Esophagus muscularis mucosa (tissue), 4 donors: ENCODE data around the gene ANK3. TPM values are rescaled to one million over a fixed set of nuclear protein-coding genes. Genes with fewer than 3 reads are reported as not detected.

Experiments
- DNase-seq: peaks from one replicate; pipeline ENCODE4 v3.0.0-alpha.2; 2017; ENCODE audit errors: extremely low spot score
- H3K27ac ChIP-seq, 4 donors: fragments of 200-600 bp; sonication (generic); replicated peaks in 1 of 4; 1 replicate in 3 of 4; 2 replicates in 1 of 4; pipeline ENCODE4 v1.5.1; 2016 to 2019; ENCODE audit warnings: mild to moderate bottlenecking in 1 of 4
- H3K27me3 ChIP-seq, 4 donors: fragments of 200-600 bp; sonication (generic); one replicate each; pipeline versions ENCODE4 v1.5.1 to v1.6.0; 2016 to 2019
- H3K36me3 ChIP-seq, 4 donors: fragments of 200-600 bp; sonication (generic); one replicate each; pipeline ENCODE4 v1.5.1; 2016 to 2019
- H3K4me1 ChIP-seq, 4 donors: fragments of 200-600 bp; sonication (generic); one replicate each; pipeline ENCODE4 v1.5.1; 2016 to 2019
- H3K4me3 ChIP-seq, 4 donors: fragments of 200-600 bp; sonication (generic); 1 replicate in 2 of 4; 2 replicates in 2 of 4; pipeline ENCODE4 v1.5.1; 2016 to 2019; ENCODE audit warnings: mild to moderate bottlenecking in 4 of 4, moderate library complexity in 1 of 4
- H3K9me3 ChIP-seq, 4 donors: fragments of 200-600 bp; sonication (generic); 1 replicate in 3 of 4; 2 replicates in 1 of 4; pipeline ENCODE4 v1.5.1; 2016 to 2019
- EP300 ChIP-seq: sonication (generic); formaldehyde crosslinking; IDR thresholded peaks from one replicate; pipeline ENCODE4 v1.6.1; 2017; ENCODE audit warnings: antibody characterized with exemption
- POLR2A ChIP-seq: fragments of 450-650 bp; IDR thresholded peaks from one replicate; pipeline ENCODE4 v1.6.1; 2017; ENCODE audit warnings: antibody characterized with exemption, moderate library complexity, mild to moderate bottlenecking, low read depth
- POLR2AphosphoS5 ChIP-seq, 2 donors: sonication (generic); formaldehyde crosslinking; IDR thresholded peaks; one replicate each; pipeline ENCODE4 v1.6.1; 2017; ENCODE audit warnings: antibody characterized with exemption in 2 of 2
- WGBS: methylation state at CpG from one replicate; pipeline ENCODE4 v1.1.5; 2018; 5-methylcytosine and 5-hydroxymethylcytosine counted together
- intact Hi-C: fragments of 100-400 bp; cut with DNase I; formaldehyde crosslinking; loops from one replicate; pipeline ENCODE4 v1.15.1; 2023
- total RNA-seq, 4 donors: library from RNA; depleted of rRNA; stranded (reverse); fragments of >200 nt; gene quantifications; one replicate each; pipeline versions ENCODE4 v1.1.0 to v1.2.1, GENCODE V29; 2016
- TF ChIP-seq, protein P1 (sequence below), 3 experiments: fragments of 200-600 bp in 2 of 3; fragments of 450-650 bp in 1 of 3; sonication (generic) in 2 of 3; IDR thresholded peaks; one replicate each; pipeline ENCODE4 v1.5.1; 2017 to 2019; ENCODE audit warnings: antibody characterized with exemption in 3 of 3, mild to moderate bottlenecking in 2 of 3, moderate library complexity in 1 of 3

Gene ANK3
- total RNA-seq, 4 donors from 2014 or later, result 25.5 to 44.9 (median 26.6) TPM

- H3K27me3 ChIP-seq, result no peaks in the 10 kb centered on the region
Observed at GRCh38 chr10:60069311-60069710, 320.4 kb downstream of the ANK3 start.

DNA sequence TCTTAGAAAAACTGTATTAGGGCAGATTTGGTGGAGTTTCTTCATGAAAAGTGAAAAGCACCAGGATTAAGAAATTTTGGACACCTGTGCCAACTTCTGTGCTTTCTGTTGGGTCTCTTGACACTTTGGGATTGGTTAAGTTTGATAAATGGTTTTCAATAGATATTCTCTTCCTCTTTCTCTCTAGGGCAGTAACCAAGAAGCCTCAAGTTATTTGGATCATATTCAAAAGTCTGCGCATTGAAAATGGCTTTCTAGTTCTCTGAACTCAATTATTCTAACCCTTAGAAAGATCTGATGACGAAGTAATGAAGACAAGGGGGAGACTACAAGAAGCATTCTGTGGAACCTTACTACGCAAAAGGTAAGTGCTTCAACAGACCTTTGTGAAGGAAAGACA is 339.3 kb downstream of the ANK3 start:
- intact Hi-C loops, result no loop called here
- no peak overlapping the region for H3K27ac ChIP-seq
- no peak for TF ChIP-seq EP300

More at GRCh38 chr10:60069311-60069710, 320.4 kb downstream of the ANK3 start:
- H3K27ac ChIP-seq, result no peak overlapping the region
- DNase-seq, result no peak
- TF ChIP-seq EP300 (no peak), POLR2AphosphoS5 (IDR thresholded peaks at IDR 0.05) (no peak), POLR2A (no peak)
- TF ChIP-seq, protein P1, sequence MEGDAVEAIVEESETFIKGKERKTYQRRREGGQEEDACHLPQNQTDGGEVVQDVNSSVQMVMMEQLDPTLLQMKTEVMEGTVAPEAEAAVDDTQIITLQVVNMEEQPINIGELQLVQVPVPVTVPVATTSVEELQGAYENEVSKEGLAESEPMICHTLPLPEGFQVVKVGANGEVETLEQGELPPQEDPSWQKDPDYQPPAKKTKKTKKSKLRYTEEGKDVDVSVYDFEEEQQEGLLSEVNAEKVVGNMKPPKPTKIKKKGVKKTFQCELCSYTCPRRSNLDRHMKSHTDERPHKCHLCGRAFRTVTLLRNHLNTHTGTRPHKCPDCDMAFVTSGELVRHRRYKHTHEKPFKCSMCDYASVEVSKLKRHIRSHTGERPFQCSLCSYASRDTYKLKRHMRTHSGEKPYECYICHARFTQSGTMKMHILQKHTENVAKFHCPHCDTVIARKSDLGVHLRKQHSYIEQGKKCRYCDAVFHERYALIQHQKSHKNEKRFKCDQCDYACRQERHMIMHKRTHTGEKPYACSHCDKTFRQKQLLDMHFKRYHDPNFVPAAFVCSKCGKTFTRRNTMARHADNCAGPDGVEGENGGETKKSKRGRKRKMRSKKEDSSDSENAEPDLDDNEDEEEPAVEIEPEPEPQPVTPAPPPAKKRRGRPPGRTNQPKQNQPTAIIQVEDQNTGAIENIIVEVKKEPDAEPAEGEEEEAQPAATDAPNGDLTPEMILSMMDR (IDR thresholded peaks at IDR 0.05), result no peak
- H3K4me3 ChIP-seq, result no peak overlapping the region
- H3K4me1 ChIP-seq, result no peaks in the 10 kb centered on the region
- H3K36me3 ChIP-seq, result peaks cover 0 to 46% (median 0%) of the 10 kb centered on the region in 4 donors
- WGBS, result 92% methylated on average over 2 of the region's 2 CpGs
- intact Hi-C loops, result no loop called here
- H3K9me3 ChIP-seq, result no peaks in the 10 kb centered on the region

GRCh38 chr10:60048091-60048501 is 341.6 kb downstream of the ANK3 start:
- H3K9me3 ChIP-seq, result no peaks in the 10 kb centered on the region
- H3K4me1 ChIP-seq, result peaks cover 0 to 17% (median 13%) of the 10 kb centered on the region in 4 donors
- H3K27ac ChIP-seq, result no peak overlapping the region
- intact Hi-C loops, result loop anchor here (5.0 to 10.0 kb wide), 2 partner anchors 183 to 421 kb away; no protein-coding TSS in a partner anchor
- no peak for DNase-seq
- no peaks in the 10 kb centered on the region for H3K27me3 ChIP-seq
- no peaks in the 10 kb centered on the region for H3K36me3 ChIP-seq
- H3K4me3 ChIP-seq, result no peak overlapping the region
- TF ChIP-seq, protein P1 (IDR thresholded peaks at IDR 0.05), result peak; percentile 42 to 56 (median 46)
- no peak for TF ChIP-seq EP300

More for the DNA sequence above, 339.3 kb downstream of the ANK3 start:
- H3K9me3 ChIP-seq, result no peaks in the 10 kb centered on the region
- WGBS, result 71% methylated on average over 3 of the region's 3 CpGs
- DNase-seq, result no peak
- peaks cover 0 to 6% (median 4%) of the 10 kb centered on the region in 4 donors for H3K4me1 ChIP-seq
- H3K36me3 ChIP-seq, result peaks cover 0 to 5% (median 0%) of the 10 kb centered on the region in 4 donors
- H3K27me3 ChIP-seq, result no peaks in the 10 kb centered on the region
- H3K4me3 ChIP-seq, result no peak overlapping the region

DNA sequence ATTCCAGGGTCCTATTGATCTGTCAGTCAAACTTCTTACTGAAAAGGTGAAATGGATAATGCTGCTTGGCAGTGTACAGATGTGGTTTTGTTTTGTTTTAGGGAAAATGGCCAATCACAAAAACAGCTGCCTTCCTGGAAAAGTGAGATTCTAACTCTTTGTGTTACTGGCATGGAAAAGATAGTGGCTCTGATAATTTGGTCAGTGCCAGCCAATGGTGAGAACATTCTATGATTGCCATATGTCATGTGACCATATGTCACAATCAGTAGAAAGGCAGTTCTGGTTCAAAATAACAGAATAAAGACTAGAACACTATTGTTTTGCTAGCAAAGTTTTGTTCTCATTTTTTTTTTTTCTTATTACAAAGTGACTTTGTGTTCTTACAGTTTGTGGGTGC is 344.1 kb downstream of the ANK3 start:
- H3K9me3 ChIP-seq, result no peaks in the 10 kb centered on the region
- no peak for DNase-seq
- no peak overlapping the region for H3K4me3 ChIP-seq
- no peak overlapping the region for H3K27ac ChIP-seq
- H3K27me3 ChIP-seq, result no peaks in the 10 kb centered on the region
- intact Hi-C loops, result loop anchor here (5.0 to 10.0 kb wide), 2 partner anchors 181 to 418 kb away; no protein-coding TSS in a partner anchor
- H3K36me3 ChIP-seq, result peaks cover 0 to 9% (median 0%) of the 10 kb centered on the region in 4 donors
- TF ChIP-seq POLR2AphosphoS5 (IDR thresholded peaks at IDR 0.05) (no peak), EP300 (no peak), POLR2A (no peak)
- TF ChIP-seq, protein P1 (IDR thresholded peaks at IDR 0.05), result no peak
- H3K4me1 ChIP-seq, result peaks cover 0 to 41% (median 37%) of the 10 kb centered on the region in 4 donors

GRCh38 chr10:60044971-60045370 is 344.7 kb downstream of the ANK3 start:
- 88% methylated on average over 2 of the region's 2 CpGs for WGBS
- H3K4me3 ChIP-seq, result no peak overlapping the region
- TF ChIP-seq POLR2AphosphoS5 (IDR thresholded peaks at IDR 0.05), result no peak
- TF ChIP-seq, protein P1 (IDR thresholded peaks at IDR 0.05), result no peak
- TF ChIP-seq EP300, result no peak
- TF ChIP-seq POLR2A, result no peak
- H3K36me3 ChIP-seq, result peaks cover 0 to 9% (median 0%) of the 10 kb centered on the region in 4 donors
- no peak overlapping the region for H3K27ac ChIP-seq
- H3K4me1 ChIP-seq, result peaks cover 0 to 47% (median 43%) of the 10 kb centered on the region in 4 donors
- H3K27me3 ChIP-seq, result no peaks in the 10 kb centered on the region
- no peaks in the 10 kb centered on the region for H3K9me3 ChIP-seq
- intact Hi-C loops, result loop anchor here (5.0 to 10.0 kb wide), 2 partner anchors 180 to 418 kb away; no protein-coding TSS in a partner anchor
- no peak for DNase-seq
